Stomach (tissue), 4 donors: ENCODE results near the gene BRD9.

Experiments
- CTCF ChIP-seq, 7 experiments: fragments of 450-650 bp in 4 of 7; fragments of 200-600 bp in 3 of 7; sonication (generic) in 3 of 7; IDR thresholded peaks; one replicate each; pipeline ENCODE4 v1.5.1; 2016 to 2019; ENCODE audit warnings: antibody characterized with exemption in 7 of 7, control low read depth in 2 of 7, mild to moderate bottlenecking in 1 of 7
- EP300 ChIP-seq: sonication (generic); formaldehyde crosslinking; IDR thresholded peaks from one replicate; pipeline ENCODE4 v1.6.1; 2017; ENCODE audit warnings: antibody characterized with exemption
- POLR2A ChIP-seq, 4 donors: fragments of 450-650 bp; IDR thresholded peaks; one replicate each; pipeline ENCODE4 v1.6.1; 2016; ENCODE audit warnings: antibody characterized with exemption in 4 of 4, control low read depth in 2 of 4, mild to moderate bottlenecking in 1 of 4, moderate library complexity in 1 of 4
- POLR2AphosphoS5 ChIP-seq, 3 donors: sonication (generic); formaldehyde crosslinking; IDR thresholded peaks; one replicate each; pipeline ENCODE4 v1.6.1; 2016; ENCODE audit warnings: antibody characterized with exemption in 3 of 3

- TF ChIP-seq CTCF (IDR thresholded peaks at IDR 0.05) (no peak), EP300 (no peak), POLR2AphosphoS5 (IDR thresholded peaks at IDR 0.05) (no peak), POLR2A (IDR thresholded peaks at IDR 0.05) (no peak)
Observed at GRCh38 chr5:815449-815848, 77.2 kb downstream of the BRD9 start.
